ENCODE results near the gene PNPO. TPM values are rescaled to one million over a fixed set of nuclear protein-coding genes. Genes with fewer than 3 reads are reported as not detected.

PNPO gene
- polyA plus RNA-seq, 1 of the 3 experiments (the other 2 are of a cell fraction) = 26.1 TPM

- TF ChIP-seq CHD2 (IDR thresholded peaks at IDR 0.05; ENCODE audit: low read length, partially characterized antibody) = no peak
- TF ChIP-seq, protein P1, sequence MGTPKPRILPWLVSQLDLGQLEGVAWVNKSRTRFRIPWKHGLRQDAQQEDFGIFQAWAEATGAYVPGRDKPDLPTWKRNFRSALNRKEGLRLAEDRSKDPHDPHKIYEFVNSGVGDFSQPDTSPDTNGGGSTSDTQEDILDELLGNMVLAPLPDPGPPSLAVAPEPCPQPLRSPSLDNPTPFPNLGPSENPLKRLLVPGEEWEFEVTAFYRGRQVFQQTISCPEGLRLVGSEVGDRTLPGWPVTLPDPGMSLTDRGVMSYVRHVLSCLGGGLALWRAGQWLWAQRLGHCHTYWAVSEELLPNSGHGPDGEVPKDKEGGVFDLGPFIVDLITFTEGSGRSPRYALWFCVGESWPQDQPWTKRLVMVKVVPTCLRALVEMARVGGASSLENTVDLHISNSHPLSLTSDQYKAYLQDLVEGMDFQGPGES (IDR thresholded peaks at IDR 0.05; ENCODE audit: low read depth, low read length) = no peak
- TF ChIP-seq, protein P2, sequence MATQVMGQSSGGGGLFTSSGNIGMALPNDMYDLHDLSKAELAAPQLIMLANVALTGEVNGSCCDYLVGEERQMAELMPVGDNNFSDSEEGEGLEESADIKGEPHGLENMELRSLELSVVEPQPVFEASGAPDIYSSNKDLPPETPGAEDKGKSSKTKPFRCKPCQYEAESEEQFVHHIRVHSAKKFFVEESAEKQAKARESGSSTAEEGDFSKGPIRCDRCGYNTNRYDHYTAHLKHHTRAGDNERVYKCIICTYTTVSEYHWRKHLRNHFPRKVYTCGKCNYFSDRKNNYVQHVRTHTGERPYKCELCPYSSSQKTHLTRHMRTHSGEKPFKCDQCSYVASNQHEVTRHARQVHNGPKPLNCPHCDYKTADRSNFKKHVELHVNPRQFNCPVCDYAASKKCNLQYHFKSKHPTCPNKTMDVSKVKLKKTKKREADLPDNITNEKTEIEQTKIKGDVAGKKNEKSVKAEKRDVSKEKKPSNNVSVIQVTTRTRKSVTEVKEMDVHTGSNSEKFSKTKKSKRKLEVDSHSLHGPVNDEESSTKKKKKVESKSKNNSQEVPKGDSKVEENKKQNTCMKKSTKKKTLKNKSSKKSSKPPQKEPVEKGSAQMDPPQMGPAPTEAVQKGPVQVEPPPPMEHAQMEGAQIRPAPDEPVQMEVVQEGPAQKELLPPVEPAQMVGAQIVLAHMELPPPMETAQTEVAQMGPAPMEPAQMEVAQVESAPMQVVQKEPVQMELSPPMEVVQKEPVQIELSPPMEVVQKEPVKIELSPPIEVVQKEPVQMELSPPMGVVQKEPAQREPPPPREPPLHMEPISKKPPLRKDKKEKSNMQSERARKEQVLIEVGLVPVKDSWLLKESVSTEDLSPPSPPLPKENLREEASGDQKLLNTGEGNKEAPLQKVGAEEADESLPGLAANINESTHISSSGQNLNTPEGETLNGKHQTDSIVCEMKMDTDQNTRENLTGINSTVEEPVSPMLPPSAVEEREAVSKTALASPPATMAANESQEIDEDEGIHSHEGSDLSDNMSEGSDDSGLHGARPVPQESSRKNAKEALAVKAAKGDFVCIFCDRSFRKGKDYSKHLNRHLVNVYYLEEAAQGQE (IDR thresholded peaks at IDR 0.05; ENCODE audit: low read depth, low read length) = no peak
Observed at GRCh38 chr17:47966079-47966519, 24.7 kb downstream of the PNPO start (continued).

DNA sequence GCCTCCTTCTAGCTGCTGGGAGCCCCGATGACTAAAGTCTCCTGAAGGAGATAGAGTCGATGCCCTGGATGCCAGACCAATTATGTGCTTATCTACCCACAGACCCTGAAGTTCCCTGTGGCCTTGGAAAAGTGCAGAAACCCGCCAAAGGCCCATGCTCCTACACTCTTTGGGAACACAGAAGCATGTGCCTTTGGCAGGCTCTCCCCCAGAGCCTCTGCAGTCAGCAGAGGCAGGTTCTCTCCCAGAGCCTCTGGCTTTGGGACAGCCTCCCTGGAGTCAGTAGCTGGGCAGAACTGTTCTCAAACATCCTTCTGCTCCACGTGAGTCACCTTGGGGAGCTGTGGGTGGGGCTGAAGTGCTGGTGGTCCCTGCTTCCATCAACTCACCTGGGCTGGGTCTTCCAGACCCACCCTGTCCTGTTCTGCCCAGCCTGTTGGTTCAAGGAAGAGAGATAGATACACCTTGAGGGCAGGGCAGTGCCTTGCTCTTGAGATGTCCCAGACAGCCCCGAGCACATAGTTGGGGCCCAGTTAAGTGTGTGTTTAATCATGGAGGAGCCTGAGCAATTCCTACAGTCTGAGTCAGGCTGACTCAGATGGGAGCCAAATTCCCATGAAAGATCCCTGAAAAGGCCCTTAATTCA, 26.4 kb downstream of the PNPO start:
- Histone ChIP-seq H3K27me3 (ENCODE audit: insufficient read depth) (no peaks in the 10 kb centered on the region), H4K20me1 (ENCODE audit: insufficient read depth) (no peaks in the 10 kb centered on the region), H3K36me3 (replicated peaks in 1 of 2; ENCODE audit: control insufficient read depth in 1 of 2, insufficient read depth in 2 of 2, low read length in 1 of 2) (peaks cover 0 to under 1% of the 10 kb centered on the region in 2 experiments), H3K79me2 (ENCODE audit: insufficient read depth) (peaks cover 18% of the 10 kb centered on the region), H3K9me3 (no peaks in the 10 kb centered on the region), H3K27ac (ENCODE audit: low read depth in 2 of 2, low read length in 1 of 2) (peak overlapping the region in 1 of 2 experiments; percentile 66; a peak in 2 of 4 replicates), H3F3A (replicated peaks; ENCODE audit: insufficient read depth) (peaks cover 10% of the 10 kb centered on the region), H3K4me2 (no peak overlapping the region), H2AFZ (ENCODE audit: low read depth) (peak overlapping the region; percentile 75), H3K9me2 (no peaks in the 10 kb centered on the region), H3K9ac (no peak overlapping the region), H3K4me1 (ENCODE audit: control insufficient read depth in 1 of 2, insufficient read depth in 2 of 2, low read depth in 1 of 2, low read length in 1 of 2) (peaks cover 19 to 23% of the 10 kb centered on the region in 2 experiments; a peak in 3 of 4 replicates), H3K4me3 (ENCODE audit: low read depth in 2 of 2, low read length in 1 of 2) (no peak overlapping the region)
- CTCF ChIA-PET = interaction anchor here (1.4 to 41.8 kb wide), 4 partner anchors 11 to 124 kb away, joined by 4 to 1752 read pairs (median 614); partner anchors contain the start of genes PNPO and PRR15L
- 0 out of 2 replicates have a peak, but pooled peaks have one; percentile 42 for TF ChIP-seq YY1 (IDR thresholded peaks at IDR 0.05; ENCODE audit: low read depth)
- TF ChIP-seq, protein P3, sequence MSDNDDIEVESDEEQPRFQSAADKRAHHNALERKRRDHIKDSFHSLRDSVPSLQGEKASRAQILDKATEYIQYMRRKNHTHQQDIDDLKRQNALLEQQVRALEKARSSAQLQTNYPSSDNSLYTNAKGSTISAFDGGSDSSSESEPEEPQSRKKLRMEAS (IDR thresholded peaks at IDR 0.05; ENCODE audit: low read depth) = 0 out of 2 replicates have a peak, but pooled peaks have one; percentile 23
- peak; percentile 66; the same call in 1 of the 2 replicates for TF ChIP-seq TCF12 (IDR thresholded peaks at IDR 0.05)
- TF ChIP-seq, protein P2 (IDR thresholded peaks at IDR 0.05; ENCODE audit: low read depth, low read length) = no peak
- TF ChIP-seq, protein P4, sequence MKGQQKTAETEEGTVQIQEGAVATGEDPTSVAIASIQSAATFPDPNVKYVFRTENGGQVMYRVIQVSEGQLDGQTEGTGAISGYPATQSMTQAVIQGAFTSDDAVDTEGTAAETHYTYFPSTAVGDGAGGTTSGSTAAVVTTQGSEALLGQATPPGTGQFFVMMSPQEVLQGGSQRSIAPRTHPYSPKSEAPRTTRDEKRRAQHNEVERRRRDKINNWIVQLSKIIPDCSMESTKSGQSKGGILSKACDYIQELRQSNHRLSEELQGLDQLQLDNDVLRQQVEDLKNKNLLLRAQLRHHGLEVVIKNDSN (IDR thresholded peaks at IDR 0.05; ENCODE audit: borderline replicate concordance, low read depth) = no peak
- peak; percentile 19; the same call in 1 of the 2 replicates for TF ChIP-seq POLR2AphosphoS5 (IDR thresholded peaks at IDR 0.05; ENCODE audit: low read depth, low read length)
- TF ChIP-seq FOSL2 (IDR thresholded peaks at IDR 0.05; ENCODE audit: borderline replicate concordance, low read depth) = peak; percentile 92
- TF ChIP-seq RXRA (IDR thresholded peaks at IDR 0.05; ENCODE audit: borderline replicate concordance, low read depth) = no peak
- POLR2A ChIA-PET = interaction anchor here (1.1 kb wide), 1 partner anchor 10 kb away, joined by 4 read pairs; the partner anchor contains the start of gene PRR15L
- no peak for DNase-seq
- WGBS (ENCODE audit: low lambda C conversion rate) = 72% methylated on average over 3 of the region's 5 CpGs
